ENCODE measurements around the gene MAGI3.

Gene MAGI3

GRCh38 chr1:113389953-113390834 is at the start of gene MAGI3:
TSS of gene MAGI3 (plus strand) at chr1:113390515. CDS start at chr1:113391034, 519 bp downstream.
- DNase-seq, result peak; percentile 98

- DNase-seq, result no peak
Observed at GRCh38 chr1:113353580-113353979, 36.7 kb upstream of the MAGI3 start.

- no peak for DNase-seq
Observed at GRCh38 chr1:113363935-113364334, 26.4 kb upstream of the MAGI3 start.

DNA sequence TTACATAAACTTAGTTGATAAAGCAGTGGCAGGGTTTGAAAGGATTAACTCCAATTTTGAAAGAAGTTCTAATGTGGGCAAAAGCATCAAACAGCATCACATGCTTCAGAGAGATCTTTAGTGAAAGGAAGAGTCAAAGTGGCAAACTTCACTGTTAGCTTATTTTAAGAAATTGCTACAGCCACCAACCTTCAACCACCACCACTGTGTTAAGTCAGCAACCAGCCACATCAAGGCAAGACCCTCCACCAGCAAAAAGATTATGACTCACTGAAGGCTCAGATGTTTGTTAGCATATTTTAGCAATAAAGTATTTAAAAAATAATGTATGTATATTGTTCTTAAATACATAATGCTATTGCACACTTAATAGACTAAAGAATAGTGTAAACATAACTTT is 21.3 kb upstream of the MAGI3 start:
- DNase-seq, result no peak

DNA sequence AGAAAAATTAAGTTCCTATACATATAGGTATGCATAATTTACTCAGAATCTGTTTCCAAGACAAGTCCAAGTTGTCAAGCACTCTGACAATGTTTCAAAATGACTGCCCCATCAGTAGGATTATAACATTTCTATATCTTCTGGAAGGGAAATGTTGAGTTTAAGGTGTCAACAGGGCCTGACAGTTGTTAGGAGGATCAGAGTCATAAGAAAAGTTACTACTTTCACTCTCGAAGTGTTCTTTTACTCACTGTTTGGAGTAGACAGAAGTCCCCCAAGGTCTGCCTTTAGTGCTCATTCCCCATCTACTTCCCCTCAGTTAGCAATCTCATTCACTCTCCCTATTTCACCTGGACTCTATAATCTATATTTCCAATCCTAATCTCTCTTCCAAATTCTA is 20.6 kb upstream of the MAGI3 start:
- no peak for DNase-seq

- no peak for DNase-seq
Observed at GRCh38 chr1:113370868-113371267, 19.4 kb upstream of the MAGI3 start.

GRCh38 chr1:113372546-113372945 is 17.8 kb upstream of the MAGI3 start:
- no peak for DNase-seq

- DNase-seq, result no peak
Observed at GRCh38 chr1:113373644-113374043, 16.7 kb upstream of the MAGI3 start.

- DNase-seq, result no peak
Observed at GRCh38 chr1:113375878-113376277, 14.4 kb upstream of the MAGI3 start.

GRCh38 chr1:113380075-113380474 is 10.2 kb upstream of the MAGI3 start:
- DNase-seq, result no peak

GRCh38 chr1:113388017-113388620 is 2.2 kb upstream of the MAGI3 start:
- no peak for DNase-seq

- no peak for DNase-seq
Observed at GRCh38 chr1:113388621-113389358, 1.5 kb upstream of the MAGI3 start.

DNA sequence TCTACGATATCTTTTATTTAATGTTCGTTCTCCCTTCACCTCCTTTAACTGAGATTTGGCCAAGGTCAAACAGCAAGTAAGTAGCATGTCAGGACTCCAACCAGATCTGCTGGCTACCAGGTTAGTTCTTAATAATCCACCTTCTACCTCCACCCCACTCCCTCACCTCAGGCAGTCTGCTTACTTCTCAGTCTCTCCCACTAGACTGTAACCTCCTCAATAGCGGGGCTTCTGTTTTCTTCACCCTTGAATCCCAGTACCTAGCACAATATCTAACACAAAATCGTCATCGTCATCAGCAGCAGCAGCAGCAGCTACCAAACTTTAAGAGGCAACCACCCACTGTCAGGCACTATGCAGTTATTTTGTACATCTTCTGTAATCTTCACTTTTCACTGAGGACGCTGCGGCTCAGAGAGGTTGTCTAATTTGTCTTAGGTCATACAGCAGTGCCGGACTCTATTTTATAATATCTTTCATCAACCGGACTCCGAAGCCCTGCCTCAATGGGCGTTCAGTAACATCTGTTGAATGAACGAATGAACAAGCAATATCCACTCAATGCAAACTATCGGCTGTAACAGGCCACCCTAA is 859 bp upstream of the MAGI3 start:
- DNase-seq, result no peak

DNA sequence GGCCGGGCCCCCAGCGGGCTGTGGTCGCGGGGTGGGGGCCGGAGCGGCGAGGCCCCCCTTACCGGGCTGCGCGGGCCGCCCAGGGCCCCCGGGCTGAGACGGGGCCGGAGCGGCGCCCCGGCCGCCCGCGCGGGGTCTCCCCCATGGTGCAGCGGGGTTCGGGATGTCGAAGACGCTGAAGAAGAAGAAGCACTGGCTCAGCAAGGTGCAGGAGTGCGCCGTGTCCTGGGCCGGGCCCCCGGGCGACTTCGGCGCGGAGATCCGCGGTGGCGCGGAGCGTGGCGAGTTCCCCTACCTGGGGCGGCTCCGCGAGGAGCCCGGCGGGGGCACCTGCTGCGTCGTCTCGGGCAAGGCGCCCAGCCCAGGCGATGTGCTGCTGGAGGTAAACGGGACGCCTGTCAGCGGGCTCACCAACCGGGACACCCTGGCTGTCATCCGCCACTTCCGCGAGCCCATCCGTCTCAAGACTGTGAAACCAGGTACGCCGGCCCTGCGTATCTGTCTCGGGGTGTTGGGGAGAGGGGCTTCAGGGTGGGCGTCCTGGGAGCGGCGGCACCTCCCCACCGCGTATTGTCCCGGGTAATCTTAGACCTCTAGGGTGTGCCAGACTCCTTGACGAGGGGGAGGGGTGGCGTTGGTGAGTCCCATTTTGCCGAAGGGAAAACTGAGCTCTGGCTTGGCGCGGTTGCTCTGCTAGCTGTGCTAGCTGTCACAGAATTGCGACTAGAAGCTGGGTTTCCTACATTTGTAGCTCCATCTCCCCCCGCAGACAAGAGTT is 745 bp downstream of the MAGI3 start:
- DNase-seq, result peak; percentile 38

GRCh38 chr1:113391649-113392271 is 1.4 kb downstream of the MAGI3 start:
- DNase-seq, result no peak

DNA sequence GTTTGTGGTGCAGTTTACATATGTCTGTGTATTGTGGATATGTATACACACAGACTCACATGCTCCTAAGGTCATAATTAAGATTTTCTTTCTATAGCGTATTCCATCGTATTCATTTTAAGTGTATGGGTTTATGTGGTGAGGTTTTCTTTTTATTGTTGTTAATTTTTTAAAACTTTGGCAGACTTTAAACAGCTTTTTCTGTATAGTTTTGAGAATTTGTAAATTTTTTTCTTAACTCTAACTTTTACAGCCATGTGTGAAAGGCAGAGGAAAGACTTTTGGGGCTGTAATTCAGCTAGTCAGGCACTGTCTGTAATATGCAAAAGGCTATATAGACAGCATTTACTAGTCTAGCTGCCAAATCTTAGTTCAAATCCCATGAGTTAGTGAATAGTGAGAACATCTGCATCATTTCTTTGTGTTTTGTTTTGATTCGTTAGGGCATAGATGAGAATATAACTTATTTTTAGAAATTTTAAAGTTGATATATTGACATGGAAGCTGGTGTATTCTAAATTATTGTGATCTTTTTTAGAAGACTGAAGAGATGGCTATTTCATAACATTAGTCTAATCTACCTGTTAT is 2.3 kb downstream of the MAGI3 start:
- DNase-seq, result no peak

- DNase-seq, result no peak
Observed at GRCh38 chr1:113394043-113394862, 3.9 kb downstream of the MAGI3 start.

- no peak for DNase-seq
Observed at GRCh38 chr1:113394863-113395259, 4.5 kb downstream of the MAGI3 start.

DNA sequence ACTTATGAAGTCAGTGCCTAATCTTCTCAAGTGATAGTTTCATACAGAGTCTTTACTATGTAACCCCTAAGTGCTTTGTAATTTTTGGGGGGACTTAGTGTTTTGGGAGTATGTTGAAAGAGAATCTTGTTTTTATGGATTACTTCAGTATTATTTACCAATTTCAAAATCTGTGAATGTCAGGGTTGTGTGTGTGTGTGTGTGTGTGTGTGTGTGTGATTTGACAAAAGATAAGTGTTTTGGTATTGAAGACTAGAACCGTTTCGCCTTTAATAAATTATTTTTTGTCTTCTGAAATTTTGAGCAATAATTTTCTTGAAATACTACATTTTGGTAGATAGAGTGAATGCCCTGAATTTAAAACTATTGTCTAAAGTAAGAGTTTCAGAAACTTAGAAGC is 5.8 kb downstream of the MAGI3 start:
- no peak for DNase-seq

DNA sequence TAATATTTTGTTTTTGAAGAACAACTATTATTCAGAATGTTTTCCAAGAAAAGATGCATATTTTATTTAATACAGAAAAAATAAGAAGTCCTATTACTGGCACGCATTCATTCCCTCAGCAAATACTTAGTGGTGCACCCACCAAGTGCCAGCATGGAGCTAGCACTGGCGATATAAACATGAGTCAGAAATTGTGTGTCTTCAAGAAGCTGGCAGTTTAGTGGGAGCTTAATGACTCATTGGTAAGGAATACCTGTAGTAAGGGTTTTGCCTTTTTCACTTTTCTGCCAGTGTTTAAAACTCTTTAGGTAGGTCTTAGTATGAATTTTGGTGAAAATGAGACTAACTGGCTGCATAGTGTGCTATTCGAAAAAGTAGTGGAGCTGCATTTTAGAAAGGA is 6.3 kb downstream of the MAGI3 start:
- no peak for DNase-seq

All from GDM1 (cell line).